ENCODE data around the gene MYL7. TPM values are rescaled to one million over a fixed set of nuclear protein-coding genes. Genes with fewer than 3 reads are reported as not detected.
A peak's percentile ranks its signal among the peaks of the same experiment; 100 is the strongest.

MYL7 gene
- total RNA-seq, 4 donors from 2014 or later = not detected

GRCh38 chr7:44121761-44122420 is 19.2 kb downstream of the MYL7 start:
- TF ChIP-seq CTCF (IDR thresholded peaks at IDR 0.05) = no peak
- no peak for TF ChIP-seq EP300 (IDR thresholded peaks at IDR 0.05)
- TF ChIP-seq POLR2A (IDR thresholded peaks at IDR 0.05) = no peak
- Histone ChIP-seq H3K36me3 (peaks cover 0 to 48% (median 0%) of the 10 kb centered on the region in 3 donors), H3K4me3 (no peak overlapping the region), H3K4me1 (peaks cover 0 to 34% (median 9%) of the 10 kb centered on the region in 4 donors), H3K9me3 (no peaks in the 10 kb centered on the region), H3K27ac (peak overlapping the region in 2 of 4 donors; percentile 15 to 92), H3K27me3 (no peaks in the 10 kb centered on the region)
- 88 to 94% methylated on average over 12 of the region's 12 CpGs for WGBS, 2 donors
- DNase-seq (ENCODE audit: low spot score in 2 of 2) = no peak

DNA sequence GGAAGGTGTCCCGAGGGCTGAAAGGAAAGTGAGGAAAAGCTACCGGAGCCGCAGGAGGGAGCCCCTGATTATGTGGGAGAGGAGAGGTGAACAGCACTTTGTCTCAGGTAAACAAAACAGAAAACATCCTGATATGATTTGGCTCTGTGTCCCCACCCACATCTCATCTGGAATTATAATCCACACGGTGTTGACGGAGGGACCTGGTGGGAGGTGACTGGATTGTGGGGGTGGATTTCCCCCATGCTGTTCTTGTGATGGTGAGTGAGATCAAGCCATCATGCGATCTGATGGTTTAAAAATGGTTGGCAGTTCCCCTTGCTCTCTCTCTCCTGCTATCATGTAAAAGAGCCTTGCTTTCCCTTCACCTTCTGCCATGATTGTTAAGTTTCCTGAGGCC is 20.7 kb downstream of the MYL7 start:
- Histone ChIP-seq H3K27me3 (no peaks in the 10 kb centered on the region), H3K4me1 (peaks cover 0 to 34% (median 9%) of the 10 kb centered on the region in 4 donors), H3K4me3 (no peak overlapping the region), H3K27ac (no peak overlapping the region), H3K9me3 (no peaks in the 10 kb centered on the region), H3K36me3 (peaks cover 0 to 63% (median 0%) of the 10 kb centered on the region in 3 donors)
- TF ChIP-seq EP300 (IDR thresholded peaks at IDR 0.05) (no peak), CTCF (IDR thresholded peaks at IDR 0.05) (no peak), POLR2A (IDR thresholded peaks at IDR 0.05) (no peak)
- DNase-seq (ENCODE audit: low spot score in 2 of 2) = no peak
- 87 to 90% methylated on average over 6 of the region's 6 CpGs for WGBS, 2 donors

GRCh38 chr7:44119829-44120380 is 21.2 kb downstream of the MYL7 start:
- Histone ChIP-seq H3K4me1 (peaks cover 0 to 34% (median 9%) of the 10 kb centered on the region in 4 donors), H3K9me3 (no peaks in the 10 kb centered on the region), H3K27ac (no peak overlapping the region), H3K36me3 (peaks cover 0 to 68% (median 0%) of the 10 kb centered on the region in 3 donors), H3K27me3 (no peaks in the 10 kb centered on the region), H3K4me3 (no peak overlapping the region)
- no peak for TF ChIP-seq CTCF (IDR thresholded peaks at IDR 0.05)
- no peak for TF ChIP-seq POLR2A (IDR thresholded peaks at IDR 0.05)
- TF ChIP-seq EP300 (IDR thresholded peaks at IDR 0.05) = no peak
- WGBS, 2 donors = 90 to 91% methylated on average over 8 of the region's 8 CpGs
- DNase-seq (ENCODE audit: low spot score in 2 of 2) = no peak

- 89 to 90% methylated on average over 6 to 13 of the region's 13 CpGs for WGBS, 2 donors
- no peak for DNase-seq (ENCODE audit: low spot score in 2 of 2)
- H3K36me3 ChIP-seq = peaks cover 0 to 88% (median 0%) of the 10 kb centered on the region in 3 donors
These were observed 23.2 kb downstream of the MYL7 start for GRCh38 chr7:44117801-44118429.

More at GRCh38 chr7:44117801-44118429, 23.2 kb downstream of the MYL7 start:
- Histone ChIP-seq H3K27ac (no peak overlapping the region), H3K9me3 (no peaks in the 10 kb centered on the region), H3K4me3 (no peak overlapping the region), H3K4me1 (peaks cover 0 to 27% (median 8%) of the 10 kb centered on the region in 4 donors), H3K27me3 (no peaks in the 10 kb centered on the region)
- TF ChIP-seq POLR2A (IDR thresholded peaks at IDR 0.05) (no peak), EP300 (IDR thresholded peaks at IDR 0.05) (no peak), CTCF (IDR thresholded peaks at IDR 0.05) (no peak)

Measured in tibial nerve (tissue), 4 donors.